H9 (cell line): ENCODE measurements around the gene GPBP1L1. TPM values are rescaled to one million over a fixed set of nuclear protein-coding genes. Genes with fewer than 3 reads are reported as not detected.

Experiments used
- DNase-seq: peaks from one replicate; pipeline ENCODE4 v3.0.0-alpha.2; 2017
- H2AFZ ChIP-seq: one replicate; pipeline ENCODE4 v1.6.1; 2013; ENCODE audit warnings: mild to moderate bottlenecking, low read length, control low read depth, moderate library complexity
- H2AK5ac ChIP-seq: 2 replicates; pipeline ENCODE4 v1.6.1; 2013; ENCODE audit warnings: low read length, control low read depth, mixed read lengths; ENCODE audit not compliant: insufficient read length
- H2BK120ac ChIP-seq: one replicate; pipeline ENCODE4 v1.6.1; 2013; ENCODE audit warnings: low read depth, mild to moderate bottlenecking, low read length, control low read depth, inconsistent platforms; ENCODE audit not compliant: poor library complexity, severe bottlenecking
- H2BK12ac ChIP-seq: 2 replicates; pipeline ENCODE4 v1.6.1; 2013; ENCODE audit warnings: low read length, control low read depth, mixed read lengths, low read depth; ENCODE audit not compliant: insufficient read length
- H2BK15ac ChIP-seq: 2 replicates; pipeline ENCODE4 v1.6.1; 2013; ENCODE audit warnings: low read depth, low read length, control low read depth
- H2BK20ac ChIP-seq: one replicate; pipeline ENCODE4 v1.6.1; 2013; ENCODE audit warnings: low read depth, mild to moderate bottlenecking, low read length, control low read depth, inconsistent platforms; ENCODE audit not compliant: poor library complexity, severe bottlenecking
- H2BK5ac ChIP-seq: 2 replicates; pipeline ENCODE4 v1.6.1; 2013; ENCODE audit warnings: low read length, control low read depth, mixed read lengths; ENCODE audit not compliant: insufficient read length
- H3K14ac ChIP-seq: 2 replicates; pipeline ENCODE4 v1.6.1; 2013; ENCODE audit warnings: low read length, control low read depth; ENCODE audit not compliant: insufficient read depth
- H3K18ac ChIP-seq: 2 replicates; pipeline ENCODE4 v1.6.1; 2013; ENCODE audit warnings: low read depth, mild to moderate bottlenecking, mixed read lengths, low read length, control low read depth; ENCODE audit not compliant: insufficient read length
- H3K23ac ChIP-seq: 2 replicates; pipeline ENCODE4 v1.6.1; 2013; ENCODE audit warnings: low read length, control low read depth, mixed read lengths, low read depth; ENCODE audit not compliant: insufficient read length
- H3K23me2 ChIP-seq: 2 replicates; pipeline ENCODE4 v1.6.1; 2013; ENCODE audit warnings: low read depth, mild to moderate bottlenecking, mixed read lengths, low read length, control low read depth; ENCODE audit not compliant: insufficient read length, poor library complexity, severe bottlenecking
- H3K27ac ChIP-seq: 2 replicates; pipeline ENCODE4 v1.5.1; 2013; ENCODE audit warnings: low read length, control low read depth, mixed read lengths, low read depth; ENCODE audit not compliant: insufficient read length
- H3K27me3 ChIP-seq: 2 replicates; pipeline ENCODE4 v1.6.1; 2013; ENCODE audit warnings: low read length, control low read depth, inconsistent platforms; ENCODE audit not compliant: insufficient read depth
- H3K4ac ChIP-seq: 2 replicates; pipeline ENCODE4 v1.6.1; 2013; ENCODE audit warnings: low read depth, mild to moderate bottlenecking, control low read depth, inconsistent platforms, low read length, moderate library complexity
- H3K4me1 ChIP-seq: 2 replicates; pipeline ENCODE4 v1.6.1; 2013; ENCODE audit warnings: low read length, control low read depth, inconsistent platforms; ENCODE audit not compliant: insufficient read depth
- H3K4me2 ChIP-seq: 2 replicates; pipeline ENCODE4 v1.6.1; 2013; ENCODE audit warnings: low read length, control low read depth, mixed read lengths; ENCODE audit not compliant: insufficient read length, insufficient read depth
- H3K56ac ChIP-seq: 2 replicates; pipeline ENCODE4 v1.6.1; 2013; ENCODE audit warnings: low read depth, mild to moderate bottlenecking, mixed read lengths, low read length, control low read depth; ENCODE audit not compliant: insufficient read length
- H3K79me1 ChIP-seq: 2 replicates; pipeline ENCODE4 v1.6.1; 2013; ENCODE audit warnings: low read depth, mild to moderate bottlenecking, moderate library complexity, low read length, control low read depth, inconsistent platforms; ENCODE audit not compliant: insufficient read depth, poor library complexity, severe bottlenecking
- H3K79me2 ChIP-seq: 2 replicates; pipeline ENCODE4 v1.6.1; 2013; ENCODE audit warnings: low read length, control low read depth, inconsistent platforms; ENCODE audit not compliant: insufficient read depth
- H3K9ac ChIP-seq: 2 replicates; pipeline ENCODE4 v1.6.1; 2013; ENCODE audit warnings: low read length, control low read depth, mixed read lengths; ENCODE audit not compliant: insufficient read length; ENCODE audit errors: extremely low read depth
- H3K9me3 ChIP-seq: one replicate; pipeline ENCODE4 v1.6.1; 2013; ENCODE audit warnings: low read depth, low read length, inconsistent platforms; ENCODE audit not compliant: control insufficient read depth
- H3T11ph ChIP-seq: one replicate; pipeline ENCODE4 v1.6.1; 2013; ENCODE audit warnings: mild to moderate bottlenecking, low read length, control low read depth, inconsistent platforms
- H4K20me1 ChIP-seq: one replicate; pipeline ENCODE4 v1.6.1; 2013; ENCODE audit not compliant: control insufficient read depth, insufficient read length, insufficient read depth
- H4K5ac ChIP-seq: 2 replicates; pipeline ENCODE4 v1.6.1; 2013; ENCODE audit warnings: low read depth, mild to moderate bottlenecking, mixed read lengths, low read length, control low read depth; ENCODE audit not compliant: insufficient read length
- H4K8ac ChIP-seq: replicated peaks from 2 replicates; pipeline ENCODE4 v1.6.1; 2013; ENCODE audit warnings: low read length, control low read depth, mixed read lengths, low read depth; ENCODE audit not compliant: insufficient read length
- H4K91ac ChIP-seq: 2 replicates; pipeline ENCODE4 v1.6.1; 2013; ENCODE audit warnings: low read depth, mild to moderate bottlenecking, moderate library complexity, mixed read lengths, low read length, control low read depth; ENCODE audit not compliant: insufficient read length
- H3K27ac Mint-ChIP-seq, 3 experiments: 2 replicates in 2 of 3; 3 replicates in 1 of 3; pipeline ENCODE4 v1.8.0; 2020 to 2021; ENCODE audit warnings: mixed read lengths in 3 of 3, mild to moderate bottlenecking in 1 of 3, moderate library complexity in 1 of 3
- H3K27me3 Mint-ChIP-seq: 2 replicates; pipeline ENCODE4 v1.8.0; 2021; ENCODE audit warnings: low read depth, mild to moderate bottlenecking, moderate library complexity, mixed read lengths
- H3K36me3 Mint-ChIP-seq, 3 experiments: 2 replicates in 2 of 3; 3 replicates in 1 of 3; pipeline ENCODE4 v1.8.0; 2020 to 2021; ENCODE audit warnings: low read depth in 3 of 3, mixed read lengths in 3 of 3; ENCODE audit not compliant: insufficient read depth in 1 of 3
- H3K4me1 Mint-ChIP-seq, 2 experiments: 2 replicates each; pipeline ENCODE4 v1.8.0; 2020; ENCODE audit warnings: mixed read lengths in 2 of 2
- H3K4me3 Mint-ChIP-seq, 2 experiments: 2 replicates in 1 of 2; 3 replicates in 1 of 2; pipeline ENCODE4 v1.8.0; 2020 to 2021; ENCODE audit warnings: mild to moderate bottlenecking in 2 of 2, mixed read lengths in 2 of 2, moderate library complexity in 1 of 2
- H3K9me3 Mint-ChIP-seq, 2 experiments: 2 replicates in 1 of 2; 3 replicates in 1 of 2; pipeline ENCODE4 v1.8.0; 2020; ENCODE audit warnings: mild to moderate bottlenecking in 2 of 2, mixed read lengths in 2 of 2, moderate library complexity in 1 of 2
- CTCF ChIP-seq: fragments of 200-600 bp; sonication (generic); conservative IDR thresholded peaks from 3 replicates; pipeline ENCODE4 v1.8.0; 2021; ENCODE audit warnings: antibody characterized with exemption, mild to moderate bottlenecking
- WGBS: extraction: QIAGEN DNeasy Blood & Tissue Kit; methylation state at CpG from one replicate; pipeline ENCODE4 v1.1.7; 2013; ENCODE audit warnings: missing lambda C conversion rate, low lambda C conversion rate, mixed read lengths; ENCODE audit not compliant: insufficient read length; ENCODE audit errors: extremely low coverage; 5-methylcytosine and 5-hydroxymethylcytosine counted together
- total RNA-seq: library from RNA; stranded (reverse); gene quantifications from 2 replicates; pipeline ENCODE4 v1.2.1, GENCODE V29; 2021

GPBP1L1 gene
- total RNA-seq, 1 experiment from 2014 or later = 115 TPM

- H3K4me3 Mint-ChIP-seq = no peak overlapping the region
- no peaks in the 10 kb centered on the region for H3K23me2 ChIP-seq
- no peak overlapping the region for H4K5ac ChIP-seq
- H3K4me2 ChIP-seq = no peak overlapping the region
- H3K27me3 ChIP-seq = no peaks in the 10 kb centered on the region
- no peak overlapping the region for H3K14ac ChIP-seq
- no peak overlapping the region for H2BK12ac ChIP-seq
- no peak overlapping the region for H2BK120ac ChIP-seq
- no peak overlapping the region for H3T11ph ChIP-seq
- H3K9me3 ChIP-seq = no peaks in the 10 kb centered on the region
- H4K91ac ChIP-seq = no peak overlapping the region
- no peak overlapping the region for H2BK5ac ChIP-seq
- H3K79me2 ChIP-seq = peaks cover 1% of the 10 kb centered on the region; the same call in 1 of the 2 replicates
- H3K27ac Mint-ChIP-seq = peak overlapping the region; percentile 4 to 91 (median 82); a peak in 4 of 7 replicates
- no peaks in the 10 kb centered on the region for H4K20me1 ChIP-seq
- TF ChIP-seq CTCF = no peak
- H3K23ac ChIP-seq = no peak overlapping the region
- H2AFZ ChIP-seq = no peak overlapping the region
- no peak overlapping the region for H3K9ac ChIP-seq
- H3K79me1 ChIP-seq = peaks cover 5% of the 10 kb centered on the region
- no peaks in the 10 kb centered on the region for H3K27me3 Mint-ChIP-seq
- H3K18ac ChIP-seq = no peak overlapping the region
- H3K9me3 Mint-ChIP-seq = no peaks in the 10 kb centered on the region
- DNase-seq = no peak
- no peak overlapping the region for H4K8ac ChIP-seq
- H3K56ac ChIP-seq = no peak overlapping the region
- H3K4me1 ChIP-seq = no peaks in the 10 kb centered on the region
- H3K4ac ChIP-seq = no peak overlapping the region
- H2BK20ac ChIP-seq = no peak overlapping the region
- H3K27ac ChIP-seq = no peak overlapping the region
- peaks cover 66 to 95% (median 91%) of the 10 kb centered on the region in 3 experiments for H3K36me3 Mint-ChIP-seq
- no CpG with 5 or more reads among the region's 10 CpGs for WGBS
- no peak overlapping the region for H2BK15ac ChIP-seq
- H3K4me1 Mint-ChIP-seq = no peaks in the 10 kb centered on the region
- no peak overlapping the region for H2AK5ac ChIP-seq
Observed at GRCh38 chr1:45610589-45611226, 75.6 kb downstream of the GPBP1L1 start.
